ENCODE results near the gene RAB25.
"Not testable (repeated sequence)": the region's sequence is repeated elsewhere in the genome, so short reads cannot be mapped to it uniquely, and the experiment has no call there.

- not testable (repeated sequence) for TF ChIP-seq ZNF292 (tag by site-specific recombination; IDR thresholded peaks at IDR 0.05; ENCODE audit: borderline replicate concordance, low read depth); KLF16 (tag by site-specific recombination; IDR thresholded peaks at IDR 0.05); YY2 (tag by site-specific recombination; IDR thresholded peaks at IDR 0.05); ZNF549 (tag by site-specific recombination; IDR thresholded peaks at IDR 0.05); CTCF (tag by site-specific recombination; IDR thresholded peaks at IDR 0.05); YY1 (tag by site-specific recombination; IDR thresholded peaks at IDR 0.05); ATF2 (tag by site-specific recombination; IDR thresholded peaks at IDR 0.05; ENCODE audit: low read depth); REST (tag by site-specific recombination; IDR thresholded peaks at IDR 0.05); ZNF707 (tag by site-specific recombination; IDR thresholded peaks at IDR 0.05); KLF9 (tag by site-specific recombination; IDR thresholded peaks at IDR 0.05; ENCODE audit: low read depth); ZNF362 (tag by site-specific recombination; IDR thresholded peaks at IDR 0.05); PATZ1 (tag by site-specific recombination; IDR thresholded peaks at IDR 0.05); ZBTB21 (tag by site-specific recombination; IDR thresholded peaks at IDR 0.05); ZNF24 (tag by site-specific recombination; IDR thresholded peaks at IDR 0.05)
Measured at GRCh38 chr1:156071332-156071816, 10.4 kb downstream of the RAB25 start.

All from HEK293 (cell line).